Measurements from ENCODE around the gene LHX3. TPM values are rescaled to one million over a fixed set of nuclear protein-coding genes. Genes with fewer than 3 reads are reported as not detected.

LHX3 gene
- total RNA-seq, 1 experiment from 2014 or later = 0.11 TPM

GRCh38 chr9:136154943-136155342 lies 50.0 kb downstream of the LHX3 start:
- no peak for TF ChIP-seq EZH2 (IDR thresholded peaks at IDR 0.05; ENCODE audit: borderline replicate concordance, low read depth, low read length, poor library complexity, severe bottlenecking)
- TF ChIP-seq CTCF (conservative IDR thresholded peaks at IDR 0.05; ENCODE audit: low read depth, low read length) = no peak
- Histone ChIP-seq H3K27me3 (replicated peaks; ENCODE audit: insufficient read depth, low read depth, low read length, poor library complexity) (no peaks in the 10 kb centered on the region), H3K4me3 (ENCODE audit: low read depth, low read length, poor library complexity, severe bottlenecking) (no peak overlapping the region), H3K4me1 (ENCODE audit: insufficient read depth, low read length, poor library complexity, severe bottlenecking) (no peaks in the 10 kb centered on the region), H3K36me3 (ENCODE audit: insufficient read depth, low read length, poor library complexity, severe bottlenecking) (no peaks in the 10 kb centered on the region), H3K27ac (ENCODE audit: low read depth, low read length, poor library complexity, severe bottlenecking) (no peak overlapping the region), H3K9me3 (ENCODE audit: low read depth, low read length, poor library complexity, severe bottlenecking) (no peaks in the 10 kb centered on the region)
- no TSS peak for BruUV-seq (replicated peaks)
- POLR2A ChIA-PET (ENCODE audit: low non-redundant PET) = no interaction called here
- CTCF ChIA-PET = no interaction called here
- intact Hi-C loops (cut with micrococcal nuclease; ENCODE audit: unreplicated experiment) = no loop called here
- no peak for DNase-seq (ENCODE audit: low spot score)

GRCh38 chr9:136153381-136154065 lies 51.4 kb downstream of the LHX3 start:
- DNase-seq (ENCODE audit: low spot score) = no peak
- no TSS peak for BruUV-seq (replicated peaks)
- Histone ChIP-seq H3K4me3 (ENCODE audit: low read depth, low read length, poor library complexity, severe bottlenecking) (no peak overlapping the region), H3K27me3 (replicated peaks; ENCODE audit: insufficient read depth, low read depth, low read length, poor library complexity) (no peaks in the 10 kb centered on the region), H3K36me3 (ENCODE audit: insufficient read depth, low read length, poor library complexity, severe bottlenecking) (no peaks in the 10 kb centered on the region), H3K9me3 (ENCODE audit: low read depth, low read length, poor library complexity, severe bottlenecking) (no peaks in the 10 kb centered on the region), H3K4me1 (ENCODE audit: insufficient read depth, low read length, poor library complexity, severe bottlenecking) (peaks cover 5% of the 10 kb centered on the region), H3K27ac (ENCODE audit: low read depth, low read length, poor library complexity, severe bottlenecking) (no peak overlapping the region)
- ChIA-PET POLR2A (ENCODE audit: low non-redundant PET) (no interaction called here), CTCF (no interaction called here)
- intact Hi-C loops (cut with micrococcal nuclease; ENCODE audit: unreplicated experiment) = no loop called here
- TF ChIP-seq CTCF (conservative IDR thresholded peaks at IDR 0.05; ENCODE audit: low read depth, low read length) = no peak
- TF ChIP-seq EZH2 (IDR thresholded peaks at IDR 0.05; ENCODE audit: borderline replicate concordance, low read depth, low read length, poor library complexity, severe bottlenecking) = no peak

- Histone ChIP-seq H3K27me3 (replicated peaks; ENCODE audit: insufficient read depth, low read depth, low read length, poor library complexity) (no peaks in the 10 kb centered on the region), H3K27ac (ENCODE audit: low read depth, low read length, poor library complexity, severe bottlenecking) (no peak overlapping the region), H3K9me3 (ENCODE audit: low read depth, low read length, poor library complexity, severe bottlenecking) (no peaks in the 10 kb centered on the region), H3K4me3 (ENCODE audit: low read depth, low read length, poor library complexity, severe bottlenecking) (no peak overlapping the region), H3K36me3 (ENCODE audit: insufficient read depth, low read length, poor library complexity, severe bottlenecking) (no peaks in the 10 kb centered on the region), H3K4me1 (ENCODE audit: insufficient read depth, low read length, poor library complexity, severe bottlenecking) (peaks cover 5% of the 10 kb centered on the region)
- BruUV-seq (replicated peaks) = no TSS peak
- intact Hi-C loops (cut with micrococcal nuclease; ENCODE audit: unreplicated experiment) = no loop called here
- ChIA-PET CTCF (no interaction called here), POLR2A (ENCODE audit: low non-redundant PET) (no interaction called here)
- TF ChIP-seq CTCF (conservative IDR thresholded peaks at IDR 0.05; ENCODE audit: low read depth, low read length) (no peak), EZH2 (IDR thresholded peaks at IDR 0.05; ENCODE audit: borderline replicate concordance, low read depth, low read length, poor library complexity, severe bottlenecking) (no peak)
- no peak for DNase-seq (ENCODE audit: low spot score)
These were observed 52.0 kb downstream of the LHX3 start for GRCh38 chr9:136152931-136153330.

Data from A673 (cell line).